Measurements from ENCODE around the gene MINDY2. TPM values are rescaled to one million over a fixed set of nuclear protein-coding genes. Genes with fewer than 3 reads are reported as not detected.
"Not testable (repeated sequence)": the region's sequence is repeated elsewhere in the genome, so short reads cannot be mapped to it uniquely, and the experiment has no call there.

Gene MINDY2
- polyA plus RNA-seq, 3 donors = 2.1 to 7.5 (median 3.8) TPM

GRCh38 chr15:58748852-58749531 lies 22.1 kb upstream of the MINDY2 start:
- peak overlapping the region; percentile 94 for H3K27ac ChIP-seq (ENCODE audit: low read depth, low read length)
- 0 to 1% (median 1%) methylated on average over 52 to 79 of the region's 81 CpGs for WGBS, 3 donors

GRCh38 chr15:58749532-58750337 lies 21.4 kb upstream of the MINDY2 start, which contains the start of gene ADAM10:
Gene ADAM10, minus strand, starts transcription at chr15:58749707. Its CDS starts 173 bp downstream, at chr15:58749534.
- peak within 1 kb of the TSS; percentile 94 for H3K27ac ChIP-seq (ENCODE audit: low read depth, low read length)
- WGBS, 3 donors = 0% methylated on average over 54 to 62 of the region's 62 CpGs

- WGBS, 3 donors = 77 to 85% (median 83%) methylated on average over 3 of the region's 3 CpGs
- H3K27ac ChIP-seq (ENCODE audit: low read depth, low read length) = no peak overlapping the region
These were observed 18.4 kb upstream of the MINDY2 start for GRCh38 chr15:58752716-58753115.

- no peak overlapping the region for H3K27ac ChIP-seq (ENCODE audit: low read depth, low read length)
- 94 to 100% (median 97%) methylated on average over 3 of the region's 3 CpGs for WGBS, 3 donors
These were observed 15.8 kb upstream of the MINDY2 start for GRCh38 chr15:58755350-58755749.

GRCh38 chr15:58755956-58756355 lies 15.1 kb upstream of the MINDY2 start:
- H3K27ac ChIP-seq (ENCODE audit: low read depth, low read length) = no peak overlapping the region
- WGBS, 3 donors = 44 to 74% (median 70%) methylated on average over 6 of the region's 6 CpGs

- no peak overlapping the region for H3K27ac ChIP-seq (ENCODE audit: low read depth, low read length)
- WGBS, 3 donors = 27 to 51% (median 31%) methylated on average over 3 of the region's 3 CpGs
These were observed 13.0 kb upstream of the MINDY2 start for GRCh38 chr15:58758141-58758540.

GRCh38 chr15:58760385-58761009 lies 10.6 kb upstream of the MINDY2 start:
- WGBS, 3 donors = 64 to 92% (median 67%) methylated on average over 7 of the region's 7 CpGs
- H3K27ac ChIP-seq (ENCODE audit: low read depth, low read length) = no peak overlapping the region

- 86 to 98% (median 89%) methylated on average over 1 of the region's 1 CpG for WGBS, 3 donors
- H3K27ac ChIP-seq (ENCODE audit: low read depth, low read length) = no peak overlapping the region
These were observed 10.1 kb upstream of the MINDY2 start for GRCh38 chr15:58761010-58761388.

- no peak overlapping the region for H3K27ac ChIP-seq (ENCODE audit: low read depth, low read length)
These were observed 8.8 kb upstream of the MINDY2 start for GRCh38 chr15:58762285-58762684.

- 91 to 98% (median 93%) methylated on average over 1 of the region's 1 CpG for WGBS, 3 donors
- H3K27ac ChIP-seq (ENCODE audit: low read depth, low read length) = no peak overlapping the region
These were observed 8.4 kb upstream of the MINDY2 start for GRCh38 chr15:58762731-58763130.

- no peak overlapping the region for H3K27ac ChIP-seq (ENCODE audit: low read depth, low read length)
- 92 to 94% (median 94%) methylated on average over 5 of the region's 5 CpGs for WGBS, 3 donors
These were observed 6.6 kb upstream of the MINDY2 start for GRCh38 chr15:58764468-58764867.

GRCh38 chr15:58766290-58766689 lies 4.8 kb upstream of the MINDY2 start:
- H3K27ac ChIP-seq (ENCODE audit: low read depth, low read length) = no peak overlapping the region
- WGBS, 3 donors = 94 to 96% (median 95%) methylated on average over 5 of the region's 5 CpGs

GRCh38 chr15:58768601-58769004 lies 2.5 kb upstream of the MINDY2 start:
- 91 to 92% (median 92%) methylated on average over 7 of the region's 7 CpGs for WGBS, 3 donors
- H3K27ac ChIP-seq (ENCODE audit: low read depth, low read length) = not testable (repeated sequence)

GRCh38 chr15:58770519-58770856 lies 614 bp upstream of the MINDY2 start:
- 1 to 2% (median 2%) methylated on average over 9 of the region's 9 CpGs for WGBS, 3 donors
- H3K27ac ChIP-seq (ENCODE audit: low read depth, low read length) = no peak overlapping the region

- 0% methylated on average over 39 to 40 of the region's 40 CpGs for WGBS, 3 donors
- H3K27ac ChIP-seq (ENCODE audit: low read depth, low read length) = peak overlapping the region; percentile 82
These were observed 634 bp downstream of the MINDY2 start for GRCh38 chr15:58771621-58772250.

GRCh38 chr15:58773024-58773423 lies 1.9 kb downstream of the MINDY2 start:
- H3K27ac ChIP-seq (ENCODE audit: low read depth, low read length) = no peak overlapping the region
- 54 to 79% (median 75%) methylated on average over 4 of the region's 4 CpGs for WGBS, 3 donors

GRCh38 chr15:58775402-58775801 lies 4.3 kb downstream of the MINDY2 start:
- 95 to 100% (median 97%) methylated on average over 3 of the region's 3 CpGs for WGBS, 3 donors
- no peak overlapping the region for H3K27ac ChIP-seq (ENCODE audit: low read depth, low read length)

- H3K27ac ChIP-seq (ENCODE audit: low read depth, low read length) = no peak overlapping the region
- WGBS, 3 donors = 78 to 83% (median 81%) methylated on average over 4 of the region's 4 CpGs
These were observed 6.0 kb downstream of the MINDY2 start for GRCh38 chr15:58777107-58777506.

GRCh38 chr15:58779554-58779953 lies 8.5 kb downstream of the MINDY2 start:
- H3K27ac ChIP-seq (ENCODE audit: low read depth, low read length) = no peak overlapping the region
- WGBS, 3 donors = 90 to 94% (median 93%) methylated on average over 1 of the region's 1 CpG
